ENCODE data around the gene PRSS22.

The PRSS22 gene

GRCh38 chr16:2827831-2828520 lies 30.0 kb downstream of the PRSS22 start:
- no peak for DNase-seq

- no peak for DNase-seq
Measured at GRCh38 chr16:2827374-2827791, 30.6 kb downstream of the PRSS22 start.

GRCh38 chr16:2826591-2827373 lies 31.2 kb downstream of the PRSS22 start:
- no peak for DNase-seq

- DNase-seq = no peak
Measured at GRCh38 chr16:2825906-2826305, 32.1 kb downstream of the PRSS22 start.

GRCh38 chr16:2825049-2825742 lies 32.8 kb downstream of the PRSS22 start:
- no peak for DNase-seq

GRCh38 chr16:2824626-2825025 lies 33.3 kb downstream of the PRSS22 start:
- no peak for DNase-seq

GRCh38 chr16:2822496-2822895 lies 35.5 kb downstream of the PRSS22 start:
- DNase-seq = no peak

GRCh38 chr16:2822158-2822495 lies 35.8 kb downstream of the PRSS22 start:
- no peak for DNase-seq

GRCh38 chr16:2821487-2822157 lies 36.3 kb downstream of the PRSS22 start:
- no peak for DNase-seq

- no peak for DNase-seq
Measured at GRCh38 chr16:2820836-2821486, 37.0 kb downstream of the PRSS22 start.

- no peak for DNase-seq
Measured at GRCh38 chr16:2819939-2820835, 37.8 kb downstream of the PRSS22 start.

- DNase-seq = no peak
Measured at GRCh38 chr16:2819179-2819938, 38.6 kb downstream of the PRSS22 start.

- DNase-seq = no peak
Measured at GRCh38 chr16:2818272-2818876, 39.6 kb downstream of the PRSS22 start.

- DNase-seq = no peak
Measured at GRCh38 chr16:2817340-2818271, 40.4 kb downstream of the PRSS22 start.

- no peak for DNase-seq
Measured at GRCh38 chr16:2816751-2817339, 41.1 kb downstream of the PRSS22 start, which contains the start of gene PRSS21. PRSS21 (plus strand) TSS chr16:2817237; CDS start chr16:2817269, 32 bp downstream.

- DNase-seq = no peak
Measured at GRCh38 chr16:2815299-2815771, 42.6 kb downstream of the PRSS22 start.

- no peak for DNase-seq
Measured at GRCh38 chr16:2814551-2815298, 43.2 kb downstream of the PRSS22 start.

Data from fibroblast of skin of abdomen (primary cell).